ENCODE measurements around the gene METTL21C. TPM values are rescaled to one million over a fixed set of nuclear protein-coding genes. Genes with fewer than 3 reads are reported as not detected.

The METTL21C gene
- total RNA-seq, 4 donors from 2014 or later = not detected

DNA sequence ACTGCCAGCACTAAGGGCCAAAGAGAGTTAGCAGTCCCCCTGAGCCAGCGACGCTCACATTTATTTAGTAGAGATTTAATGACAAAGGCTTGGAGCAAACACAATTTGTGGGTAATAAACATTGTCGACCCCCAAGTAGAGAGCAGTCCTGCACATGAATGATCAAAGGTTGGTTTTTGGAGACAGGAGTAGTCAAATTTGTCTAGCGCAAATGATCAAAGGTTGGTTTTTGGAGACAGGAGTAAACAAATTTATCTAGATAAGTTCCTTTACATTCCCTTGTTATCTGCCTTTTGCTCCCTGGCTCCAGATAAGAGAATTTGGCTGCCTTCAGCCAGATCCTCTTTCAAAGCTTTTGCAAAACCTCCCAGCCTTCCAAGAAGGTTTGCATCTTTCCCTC is 26.9 kb downstream of the METTL21C start:
- H3K9me3 ChIP-seq = peaks cover 0 to 11% (median 2%) of the 10 kb centered on the region in 4 donors
- H3K27me3 ChIP-seq = no peaks in the 10 kb centered on the region
- TF ChIP-seq POLR2A (IDR thresholded peaks at IDR 0.05; ENCODE audit: low read depth) (no peak), POLR2AphosphoS5 (IDR thresholded peaks at IDR 0.05) (no peak), EP300 (IDR thresholded peaks at IDR 0.05) (no peak)
- TF ChIP-seq, protein P1, sequence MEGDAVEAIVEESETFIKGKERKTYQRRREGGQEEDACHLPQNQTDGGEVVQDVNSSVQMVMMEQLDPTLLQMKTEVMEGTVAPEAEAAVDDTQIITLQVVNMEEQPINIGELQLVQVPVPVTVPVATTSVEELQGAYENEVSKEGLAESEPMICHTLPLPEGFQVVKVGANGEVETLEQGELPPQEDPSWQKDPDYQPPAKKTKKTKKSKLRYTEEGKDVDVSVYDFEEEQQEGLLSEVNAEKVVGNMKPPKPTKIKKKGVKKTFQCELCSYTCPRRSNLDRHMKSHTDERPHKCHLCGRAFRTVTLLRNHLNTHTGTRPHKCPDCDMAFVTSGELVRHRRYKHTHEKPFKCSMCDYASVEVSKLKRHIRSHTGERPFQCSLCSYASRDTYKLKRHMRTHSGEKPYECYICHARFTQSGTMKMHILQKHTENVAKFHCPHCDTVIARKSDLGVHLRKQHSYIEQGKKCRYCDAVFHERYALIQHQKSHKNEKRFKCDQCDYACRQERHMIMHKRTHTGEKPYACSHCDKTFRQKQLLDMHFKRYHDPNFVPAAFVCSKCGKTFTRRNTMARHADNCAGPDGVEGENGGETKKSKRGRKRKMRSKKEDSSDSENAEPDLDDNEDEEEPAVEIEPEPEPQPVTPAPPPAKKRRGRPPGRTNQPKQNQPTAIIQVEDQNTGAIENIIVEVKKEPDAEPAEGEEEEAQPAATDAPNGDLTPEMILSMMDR (IDR thresholded peaks at IDR 0.05) = no peak
- H3K4me1 ChIP-seq = no peaks in the 10 kb centered on the region
- DNase-seq (ENCODE audit: extremely low spot score) = no peak
- WGBS = 96% methylated on average over 4 of the region's 4 CpGs
- intact Hi-C loops (cut with DNase I) = no loop called here
- H3K36me3 ChIP-seq = peaks cover 29 to 92% (median 51%) of the 10 kb centered on the region in 4 donors
- H3K4me3 ChIP-seq = no peak overlapping the region
- H3K27ac ChIP-seq (replicated peaks in 1 of 4) = no peak overlapping the region

DNA sequence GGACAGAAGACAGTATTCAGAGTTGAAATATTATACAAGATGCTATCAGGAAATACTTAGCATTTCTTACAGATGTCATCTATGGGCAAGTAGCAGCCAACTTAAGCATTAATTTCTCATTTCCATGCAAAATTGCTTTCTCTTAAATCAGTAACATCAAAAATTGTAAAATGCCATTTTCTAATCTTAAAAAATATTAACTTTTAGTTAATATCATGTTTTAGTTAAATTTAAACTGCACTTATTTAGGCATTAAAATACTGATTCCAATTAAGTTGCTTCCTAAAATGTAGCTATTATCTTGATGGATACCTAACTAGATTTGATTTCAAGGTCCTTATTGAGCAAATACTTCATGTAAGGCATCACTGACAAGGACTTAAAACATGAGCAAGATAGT is 27.8 kb downstream of the METTL21C start:
- H3K4me3 ChIP-seq = no peak overlapping the region
- no peak for DNase-seq (ENCODE audit: extremely low spot score)
- H3K36me3 ChIP-seq = peaks cover 26 to 83% (median 47%) of the 10 kb centered on the region in 4 donors
- H3K4me1 ChIP-seq = no peaks in the 10 kb centered on the region
- TF ChIP-seq POLR2A (IDR thresholded peaks at IDR 0.05; ENCODE audit: low read depth) = no peak
- TF ChIP-seq POLR2AphosphoS5 (IDR thresholded peaks at IDR 0.05) = no peak
- no peak for TF ChIP-seq EP300 (IDR thresholded peaks at IDR 0.05)
- TF ChIP-seq, protein P1 (IDR thresholded peaks at IDR 0.05) = no peak
- intact Hi-C loops (cut with DNase I) = no loop called here
- H3K9me3 ChIP-seq = peaks cover 0 to 11% (median 2%) of the 10 kb centered on the region in 4 donors
- no peak overlapping the region for H3K27ac ChIP-seq (replicated peaks in 1 of 4)
- no peaks in the 10 kb centered on the region for H3K27me3 ChIP-seq

DNA sequence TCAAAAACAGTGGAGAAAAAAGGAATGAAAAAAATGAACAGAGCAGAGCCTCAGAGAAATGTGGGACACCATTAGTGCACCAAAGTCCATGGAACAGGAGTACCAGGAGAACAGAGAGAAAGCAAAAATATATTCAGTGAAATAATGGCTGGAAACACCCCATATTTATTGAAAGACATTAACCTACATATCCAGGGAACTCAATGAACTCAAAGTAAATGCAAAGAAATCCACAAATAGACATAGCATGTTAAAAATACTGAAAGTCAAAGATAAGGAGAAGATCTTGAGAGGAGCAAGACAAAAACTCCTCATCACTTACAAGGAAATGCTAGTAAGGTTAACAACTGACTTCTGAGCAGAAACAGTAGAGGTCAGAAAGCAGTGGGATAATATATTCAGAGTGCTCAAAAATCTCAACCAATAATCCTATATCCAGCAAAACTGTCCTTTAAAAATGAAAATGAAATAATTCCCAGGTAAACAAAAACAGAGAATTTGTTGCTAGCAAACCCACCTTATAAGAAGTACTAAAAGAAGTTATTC is 35.6 kb downstream of the METTL21C start:
- Histone ChIP-seq H3K27me3 (no peaks in the 10 kb centered on the region), H3K4me1 (no peaks in the 10 kb centered on the region), H3K4me3 (no peak overlapping the region), H3K27ac (replicated peaks in 1 of 4) (no peak overlapping the region), H3K36me3 (peaks cover 16 to 68% (median 40%) of the 10 kb centered on the region in 4 donors), H3K9me3 (peaks cover 0 to 3% (median 0%) of the 10 kb centered on the region in 4 donors)
- DNase-seq (ENCODE audit: extremely low spot score) = no peak
- TF ChIP-seq, protein P1 (IDR thresholded peaks at IDR 0.05) = no peak
- TF ChIP-seq EP300 (IDR thresholded peaks at IDR 0.05) (no peak), POLR2AphosphoS5 (IDR thresholded peaks at IDR 0.05) (no peak), POLR2A (IDR thresholded peaks at IDR 0.05; ENCODE audit: low read depth) (no peak)
- intact Hi-C loops (cut with DNase I) = no loop called here

DNA sequence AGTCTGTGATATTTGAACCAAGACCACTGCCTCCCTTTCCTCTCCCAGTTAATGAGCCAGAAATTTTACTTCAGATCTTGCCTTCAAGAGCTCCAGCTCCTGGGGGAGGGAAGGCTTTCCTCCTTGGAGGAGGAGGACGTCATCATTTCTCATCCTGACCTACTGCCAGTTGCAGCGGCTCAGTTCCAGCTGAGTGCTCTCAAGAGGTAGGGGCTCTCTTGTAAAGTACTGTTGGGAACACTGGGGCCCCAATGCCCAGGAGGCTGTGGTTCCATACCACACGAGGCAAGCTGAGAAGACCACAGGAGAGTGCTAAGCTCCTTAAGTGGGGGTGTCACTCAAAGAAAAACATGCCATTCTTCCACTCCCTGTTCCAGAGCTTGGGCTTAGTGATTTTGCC is 36.2 kb downstream of the METTL21C start:
- Histone ChIP-seq H3K4me3 (no peak overlapping the region), H3K4me1 (no peaks in the 10 kb centered on the region), H3K36me3 (peaks cover 16 to 64% (median 38%) of the 10 kb centered on the region in 4 donors), H3K9me3 (peaks cover 0 to 3% (median 0%) of the 10 kb centered on the region in 4 donors), H3K27ac (replicated peaks in 1 of 4) (no peak overlapping the region), H3K27me3 (no peaks in the 10 kb centered on the region)
- TF ChIP-seq POLR2AphosphoS5 (IDR thresholded peaks at IDR 0.05) (no peak), EP300 (IDR thresholded peaks at IDR 0.05) (no peak), POLR2A (IDR thresholded peaks at IDR 0.05; ENCODE audit: low read depth) (no peak)
- TF ChIP-seq, protein P1 (IDR thresholded peaks at IDR 0.05) = no peak
- DNase-seq (ENCODE audit: extremely low spot score) = no peak
- WGBS = 97% methylated on average over 3 of the region's 3 CpGs
- intact Hi-C loops (cut with DNase I) = no loop called here

DNA sequence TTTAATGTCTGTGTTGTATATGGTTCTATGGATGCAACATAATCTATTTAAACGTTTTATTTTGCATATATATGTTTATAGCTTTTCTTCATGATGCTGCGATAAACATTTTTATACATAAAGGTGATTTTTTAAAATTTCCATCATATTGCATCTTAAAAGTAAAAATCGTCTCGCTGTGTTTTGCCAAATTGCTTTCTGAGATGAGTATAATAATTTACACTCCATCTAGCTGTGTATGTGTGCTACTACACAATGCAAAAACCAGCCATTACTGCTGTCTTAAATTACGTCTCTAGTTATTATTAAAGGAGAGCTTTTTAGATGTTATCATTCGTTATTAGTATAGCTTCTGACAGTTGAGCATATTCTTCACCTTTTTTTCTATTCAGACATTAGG is 37.2 kb downstream of the METTL21C start:
- WGBS = 87% methylated on average over 6 of the region's 6 CpGs
- no peak overlapping the region for H3K27ac ChIP-seq (replicated peaks in 1 of 4)
- peaks cover 16 to 66% (median 40%) of the 10 kb centered on the region in 4 donors for H3K36me3 ChIP-seq
- no peak for DNase-seq (ENCODE audit: extremely low spot score)
- H3K9me3 ChIP-seq = peaks cover 0 to 3% (median 0%) of the 10 kb centered on the region in 4 donors
- TF ChIP-seq, protein P1 (IDR thresholded peaks at IDR 0.05) = peak in 2 of 3 experiments; percentile 10 to 34
- no peak for TF ChIP-seq POLR2AphosphoS5 (IDR thresholded peaks at IDR 0.05)
- no peak overlapping the region for H3K4me3 ChIP-seq
- no peaks in the 10 kb centered on the region for H3K27me3 ChIP-seq
- H3K4me1 ChIP-seq = no peaks in the 10 kb centered on the region
- intact Hi-C loops (cut with DNase I) = no loop called here

Measured in esophagus muscularis mucosa (tissue), 4 donors.